ENCODE results near the gene ITPKB. TPM values are rescaled to one million over a fixed set of nuclear protein-coding genes. Genes with fewer than 3 reads are reported as not detected.

Gene ITPKB
- polyA plus RNA-seq, 1 of the 3 experiments (the other 2 are of a cell fraction), result 2.4 TPM

DNA sequence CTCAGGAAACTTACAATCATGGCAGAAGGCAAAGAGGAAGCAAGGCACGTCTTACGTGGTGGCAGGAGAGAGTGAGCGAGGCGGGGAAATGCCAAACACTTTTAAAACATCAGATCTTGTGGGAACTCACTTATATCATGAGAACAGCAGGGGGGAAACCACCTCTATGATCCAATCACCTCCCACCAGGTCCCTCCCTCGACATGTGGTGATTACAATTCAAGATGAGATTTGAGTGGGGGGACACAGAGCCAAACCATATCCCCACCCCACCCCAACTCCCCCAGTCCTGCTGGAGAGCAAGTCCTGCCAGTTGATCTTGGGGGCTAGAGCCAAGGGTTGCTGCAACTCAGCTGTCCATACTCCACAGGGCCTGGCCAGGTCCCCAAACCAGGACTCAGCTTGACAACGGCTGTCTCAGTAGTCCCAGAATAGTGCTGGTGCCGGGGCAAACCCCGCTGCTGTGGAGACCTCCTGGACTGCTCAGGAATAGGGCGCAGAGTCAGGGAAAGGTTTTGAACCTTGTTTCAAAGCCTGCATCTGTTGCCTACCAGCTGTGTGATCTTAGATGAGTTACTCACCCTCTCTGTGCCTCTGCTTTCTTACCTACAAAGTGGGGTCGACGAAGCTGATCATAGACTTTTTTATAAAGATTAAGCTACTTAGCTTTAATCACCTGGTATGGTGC, 111.0 kb downstream of the ITPKB start:
- no peak overlapping the region for H3K27ac ChIP-seq (ENCODE audit: low read depth in 2 of 2, low read length in 1 of 2)
- H3F3A ChIP-seq (replicated peaks; ENCODE audit: insufficient read depth), result no peaks in the 10 kb centered on the region
- H4K20me1 ChIP-seq (ENCODE audit: insufficient read depth), result no peaks in the 10 kb centered on the region
- TF ChIP-seq NFIC (IDR thresholded peaks at IDR 0.05; ENCODE audit: borderline replicate concordance) (no peak), MEF2A (IDR thresholded peaks at IDR 0.05; ENCODE audit: borderline replicate concordance, low read depth) (no peak), EP300 (IDR thresholded peaks at IDR 0.05; ENCODE audit: borderline replicate concordance in 1 of 2, low read depth in 1 of 2, low read length in 1 of 2) (no peak), TCF12 (IDR thresholded peaks at IDR 0.05) (no peak), NRF1 (IDR thresholded peaks at IDR 0.05; ENCODE audit: low read depth, low read length) (no peak), ELF1 (IDR thresholded peaks at IDR 0.05) (no peak)
- TF ChIP-seq, protein P1, sequence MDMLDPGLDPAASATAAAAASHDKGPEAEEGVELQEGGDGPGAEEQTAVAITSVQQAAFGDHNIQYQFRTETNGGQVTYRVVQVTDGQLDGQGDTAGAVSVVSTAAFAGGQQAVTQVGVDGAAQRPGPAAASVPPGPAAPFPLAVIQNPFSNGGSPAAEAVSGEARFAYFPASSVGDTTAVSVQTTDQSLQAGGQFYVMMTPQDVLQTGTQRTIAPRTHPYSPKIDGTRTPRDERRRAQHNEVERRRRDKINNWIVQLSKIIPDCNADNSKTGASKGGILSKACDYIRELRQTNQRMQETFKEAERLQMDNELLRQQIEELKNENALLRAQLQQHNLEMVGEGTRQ (IDR thresholded peaks at IDR 0.05; ENCODE audit: borderline replicate concordance, low read depth, low read length), result no peak
- no peak overlapping the region for H2AFZ ChIP-seq (ENCODE audit: low read depth)
- ChIA-PET CTCF (interaction anchor here (0.5 to 2.7 kb wide), 6 partner anchors 7 to 478 kb away, joined by 3 to 14 read pairs (median 6); no protein-coding TSS in a partner anchor), POLR2A (no interaction called here)
- DNase-seq, result no peak
- H3K4me2 ChIP-seq, result no peak overlapping the region
- H3K4me1 ChIP-seq (ENCODE audit: control insufficient read depth in 1 of 2, insufficient read depth in 2 of 2, low read depth in 1 of 2, low read length in 1 of 2), result no peaks in the 10 kb centered on the region; a peak in 1 of 4 replicates
- no peaks in the 10 kb centered on the region for H3K27me3 ChIP-seq (ENCODE audit: insufficient read depth)
- no peaks in the 10 kb centered on the region for H3K79me2 ChIP-seq (ENCODE audit: insufficient read depth)
- 70% methylated on average over 8 of the region's 11 CpGs for WGBS (ENCODE audit: low lambda C conversion rate)
- H3K36me3 ChIP-seq (replicated peaks in 1 of 2; ENCODE audit: control insufficient read depth in 1 of 2, insufficient read depth in 2 of 2, low read length in 1 of 2), result no peaks in the 10 kb centered on the region
- H3K4me3 ChIP-seq (ENCODE audit: low read depth in 2 of 2, low read length in 1 of 2), result no peak overlapping the region
- H3K9ac ChIP-seq, result no peak overlapping the region
- no peaks in the 10 kb centered on the region for H3K9me2 ChIP-seq
- no peaks in the 10 kb centered on the region for H3K9me3 ChIP-seq

DNA sequence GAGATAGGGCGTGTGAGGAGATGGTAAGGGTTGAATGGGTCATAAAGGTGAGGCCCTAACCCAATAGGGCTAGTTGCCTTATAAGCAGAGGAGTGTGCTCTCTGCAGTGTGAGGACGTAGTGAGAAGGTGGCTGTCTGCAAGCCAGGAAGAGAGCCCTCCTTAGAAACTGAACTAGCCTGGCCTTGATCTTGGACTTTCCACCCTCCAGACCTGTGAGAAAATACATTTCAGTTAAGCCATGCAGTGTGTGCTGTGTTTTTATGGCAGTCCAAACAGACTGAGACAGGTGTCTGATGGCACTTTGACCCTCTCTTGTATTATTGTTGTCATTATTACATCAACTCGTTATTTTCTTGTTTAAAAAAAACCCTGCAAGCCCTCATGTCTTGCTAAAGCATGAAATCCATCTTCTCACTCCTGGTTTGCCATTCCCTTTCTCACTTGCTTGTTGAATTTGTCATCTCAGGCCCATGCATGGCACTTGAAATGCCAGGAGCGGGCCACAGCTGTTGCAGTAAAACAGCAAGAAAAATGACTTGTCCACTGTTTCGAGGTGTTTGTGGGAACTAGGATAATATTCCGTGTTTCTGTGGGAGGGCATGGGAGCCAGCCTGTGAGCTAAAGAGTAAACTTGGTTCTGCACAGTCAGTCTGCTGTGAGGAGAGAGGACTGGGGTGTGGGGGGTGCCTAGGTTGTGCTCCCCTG, 111.9 kb downstream of the ITPKB start:
- Histone ChIP-seq H3F3A (replicated peaks; ENCODE audit: insufficient read depth) (no peaks in the 10 kb centered on the region), H4K20me1 (ENCODE audit: insufficient read depth) (no peaks in the 10 kb centered on the region), H2AFZ (ENCODE audit: low read depth) (no peak overlapping the region), H3K9me3 (no peaks in the 10 kb centered on the region; the same call in 1 of the 2 replicates), H3K27ac (ENCODE audit: low read depth in 2 of 2, low read length in 1 of 2) (no peak overlapping the region), H3K36me3 (replicated peaks in 1 of 2; ENCODE audit: control insufficient read depth in 1 of 2, insufficient read depth in 2 of 2, low read length in 1 of 2) (no peaks in the 10 kb centered on the region), H3K4me3 (ENCODE audit: low read depth in 2 of 2, low read length in 1 of 2) (no peak overlapping the region), H3K9me2 (no peaks in the 10 kb centered on the region), H3K4me2 (no peak overlapping the region), H3K79me2 (ENCODE audit: insufficient read depth) (no peaks in the 10 kb centered on the region), H3K4me1 (ENCODE audit: control insufficient read depth in 1 of 2, insufficient read depth in 2 of 2, low read depth in 1 of 2, low read length in 1 of 2) (no peaks in the 10 kb centered on the region; a peak in 1 of 4 replicates), H3K27me3 (ENCODE audit: insufficient read depth) (no peaks in the 10 kb centered on the region), H3K9ac (no peak overlapping the region)
- 68% methylated on average over 6 of the region's 6 CpGs for WGBS (ENCODE audit: low lambda C conversion rate)
- CTCF ChIA-PET, result interaction anchor here (0.5 to 3.5 kb wide), 32 partner anchors 8 to 815 kb away, joined by 3 to 20 read pairs (median 6); partner anchors contain the start of genes PARP1 and STUM
- DNase-seq, result no peak
- POLR2A ChIA-PET, result no interaction called here
- TF ChIP-seq FOXM1 (IDR thresholded peaks at IDR 0.05; ENCODE audit: low read depth) (no peak), FOSL2 (IDR thresholded peaks at IDR 0.05; ENCODE audit: borderline replicate concordance, low read depth) (no peak), SMC3 (IDR thresholded peaks at IDR 0.05; ENCODE audit: low read depth, low read length) (no peak), SIN3A (IDR thresholded peaks at IDR 0.05; ENCODE audit: borderline replicate concordance, low read depth, low read length) (no peak), RXRA (IDR thresholded peaks at IDR 0.05; ENCODE audit: borderline replicate concordance, low read depth) (no peak), MXI1 (IDR thresholded peaks at IDR 0.05; ENCODE audit: low read depth, low read length) (no peak), ELF1 (IDR thresholded peaks at IDR 0.05) (no peak)
- TF ChIP-seq, protein P2, sequence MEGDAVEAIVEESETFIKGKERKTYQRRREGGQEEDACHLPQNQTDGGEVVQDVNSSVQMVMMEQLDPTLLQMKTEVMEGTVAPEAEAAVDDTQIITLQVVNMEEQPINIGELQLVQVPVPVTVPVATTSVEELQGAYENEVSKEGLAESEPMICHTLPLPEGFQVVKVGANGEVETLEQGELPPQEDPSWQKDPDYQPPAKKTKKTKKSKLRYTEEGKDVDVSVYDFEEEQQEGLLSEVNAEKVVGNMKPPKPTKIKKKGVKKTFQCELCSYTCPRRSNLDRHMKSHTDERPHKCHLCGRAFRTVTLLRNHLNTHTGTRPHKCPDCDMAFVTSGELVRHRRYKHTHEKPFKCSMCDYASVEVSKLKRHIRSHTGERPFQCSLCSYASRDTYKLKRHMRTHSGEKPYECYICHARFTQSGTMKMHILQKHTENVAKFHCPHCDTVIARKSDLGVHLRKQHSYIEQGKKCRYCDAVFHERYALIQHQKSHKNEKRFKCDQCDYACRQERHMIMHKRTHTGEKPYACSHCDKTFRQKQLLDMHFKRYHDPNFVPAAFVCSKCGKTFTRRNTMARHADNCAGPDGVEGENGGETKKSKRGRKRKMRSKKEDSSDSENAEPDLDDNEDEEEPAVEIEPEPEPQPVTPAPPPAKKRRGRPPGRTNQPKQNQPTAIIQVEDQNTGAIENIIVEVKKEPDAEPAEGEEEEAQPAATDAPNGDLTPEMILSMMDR (IDR thresholded peaks at IDR 0.05), result no peak
- TF ChIP-seq, protein P3, sequence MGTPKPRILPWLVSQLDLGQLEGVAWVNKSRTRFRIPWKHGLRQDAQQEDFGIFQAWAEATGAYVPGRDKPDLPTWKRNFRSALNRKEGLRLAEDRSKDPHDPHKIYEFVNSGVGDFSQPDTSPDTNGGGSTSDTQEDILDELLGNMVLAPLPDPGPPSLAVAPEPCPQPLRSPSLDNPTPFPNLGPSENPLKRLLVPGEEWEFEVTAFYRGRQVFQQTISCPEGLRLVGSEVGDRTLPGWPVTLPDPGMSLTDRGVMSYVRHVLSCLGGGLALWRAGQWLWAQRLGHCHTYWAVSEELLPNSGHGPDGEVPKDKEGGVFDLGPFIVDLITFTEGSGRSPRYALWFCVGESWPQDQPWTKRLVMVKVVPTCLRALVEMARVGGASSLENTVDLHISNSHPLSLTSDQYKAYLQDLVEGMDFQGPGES (IDR thresholded peaks at IDR 0.05; ENCODE audit: low read depth, low read length), result no peak
- TF ChIP-seq, protein P4, sequence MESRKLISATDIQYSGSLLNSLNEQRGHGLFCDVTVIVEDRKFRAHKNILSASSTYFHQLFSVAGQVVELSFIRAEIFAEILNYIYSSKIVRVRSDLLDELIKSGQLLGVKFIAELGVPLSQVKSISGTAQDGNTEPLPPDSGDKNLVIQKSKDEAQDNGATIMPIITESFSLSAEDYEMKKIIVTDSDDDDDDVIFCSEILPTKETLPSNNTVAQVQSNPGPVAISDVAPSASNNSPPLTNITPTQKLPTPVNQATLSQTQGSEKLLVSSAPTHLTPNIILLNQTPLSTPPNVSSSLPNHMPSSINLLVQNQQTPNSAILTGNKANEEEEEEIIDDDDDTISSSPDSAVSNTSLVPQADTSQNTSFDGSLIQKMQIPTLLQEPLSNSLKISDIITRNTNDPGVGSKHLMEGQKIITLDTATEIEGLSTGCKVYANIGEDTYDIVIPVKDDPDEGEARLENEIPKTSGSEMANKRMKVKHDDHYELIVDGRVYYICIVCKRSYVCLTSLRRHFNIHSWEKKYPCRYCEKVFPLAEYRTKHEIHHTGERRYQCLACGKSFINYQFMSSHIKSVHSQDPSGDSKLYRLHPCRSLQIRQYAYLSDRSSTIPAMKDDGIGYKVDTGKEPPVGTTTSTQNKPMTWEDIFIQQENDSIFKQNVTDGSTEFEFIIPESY (IDR thresholded peaks at IDR 0.05; ENCODE audit: borderline replicate concordance, low read depth), result no peak
- TF ChIP-seq, protein P5, sequence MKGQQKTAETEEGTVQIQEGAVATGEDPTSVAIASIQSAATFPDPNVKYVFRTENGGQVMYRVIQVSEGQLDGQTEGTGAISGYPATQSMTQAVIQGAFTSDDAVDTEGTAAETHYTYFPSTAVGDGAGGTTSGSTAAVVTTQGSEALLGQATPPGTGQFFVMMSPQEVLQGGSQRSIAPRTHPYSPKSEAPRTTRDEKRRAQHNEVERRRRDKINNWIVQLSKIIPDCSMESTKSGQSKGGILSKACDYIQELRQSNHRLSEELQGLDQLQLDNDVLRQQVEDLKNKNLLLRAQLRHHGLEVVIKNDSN (IDR thresholded peaks at IDR 0.05; ENCODE audit: borderline replicate concordance, low read depth), result no peak
